Lower lobe of right lung (tissue), 2 donors: ENCODE measurements around the gene TARM1. TPM values are rescaled to one million over a fixed set of nuclear protein-coding genes. Genes with fewer than 3 reads are reported as not detected.
"Not testable (repeated sequence)": the region's sequence is repeated elsewhere in the genome, so short reads cannot be mapped to it uniquely, and the experiment has no call there.

ENCODE experiments used
- ATAC-seq, 2 donors: fragments of 200-7000 bp; cut with Tn5 transposase; one replicate each; pipeline ENCODE4 v1.9.1; 2020 to 2022; ENCODE audit warnings: mild to moderate bottlenecking in 2 of 2, moderate library complexity in 2 of 2
- DNase-seq: peaks from one replicate; pipeline ENCODE4 v3.0.0-alpha.2; 2020
- H3K27ac ChIP-seq: fragments of 200-600 bp; one replicate; pipeline ENCODE4 v1.8.0; 2022
- H3K27me3 ChIP-seq: fragments of 200-600 bp; one replicate; pipeline ENCODE4 v1.8.0; 2022; ENCODE audit warnings: low read depth
- H3K36me3 ChIP-seq: fragments of 200-600 bp; one replicate; pipeline ENCODE4 v1.8.0; 2022; ENCODE audit warnings: mild to moderate bottlenecking
- H3K4me1 ChIP-seq: fragments of 200-600 bp; one replicate; pipeline ENCODE4 v1.8.0; 2022
- H3K4me3 ChIP-seq: fragments of 200-600 bp; one replicate; pipeline ENCODE4 v1.8.0; 2022; ENCODE audit warnings: mild to moderate bottlenecking
- H3K9me3 ChIP-seq: fragments of 200-600 bp; one replicate; pipeline ENCODE4 v1.8.0; 2022
- CTCF ChIP-seq: fragments of 200-600 bp; IDR thresholded peaks from one replicate; pipeline ENCODE4 v1.8.0; 2022; ENCODE audit warnings: antibody characterized with exemption, mild to moderate bottlenecking
- intact Hi-C: fragments of 100-400 bp; cut with DNase I; formaldehyde crosslinking; loops from one replicate; pipeline ENCODE4 v1.11.0; 2022
- total RNA-seq: library from RNA; stranded (reverse); fragmentation: NEBNext Ultra II Directional; extraction: Animal tissue kit (Norgen Biotek cat#: 25700); gene quantifications from one replicate; pipeline ENCODE4 v1.2.1, GENCODE V29; 2021
- donor health status: DM: no; HTN: yes; CAD: no; lungs with severe emphysema.

The TARM1 gene
- total RNA-seq, 1 donor from 2014 or later, result not detected

DNA sequence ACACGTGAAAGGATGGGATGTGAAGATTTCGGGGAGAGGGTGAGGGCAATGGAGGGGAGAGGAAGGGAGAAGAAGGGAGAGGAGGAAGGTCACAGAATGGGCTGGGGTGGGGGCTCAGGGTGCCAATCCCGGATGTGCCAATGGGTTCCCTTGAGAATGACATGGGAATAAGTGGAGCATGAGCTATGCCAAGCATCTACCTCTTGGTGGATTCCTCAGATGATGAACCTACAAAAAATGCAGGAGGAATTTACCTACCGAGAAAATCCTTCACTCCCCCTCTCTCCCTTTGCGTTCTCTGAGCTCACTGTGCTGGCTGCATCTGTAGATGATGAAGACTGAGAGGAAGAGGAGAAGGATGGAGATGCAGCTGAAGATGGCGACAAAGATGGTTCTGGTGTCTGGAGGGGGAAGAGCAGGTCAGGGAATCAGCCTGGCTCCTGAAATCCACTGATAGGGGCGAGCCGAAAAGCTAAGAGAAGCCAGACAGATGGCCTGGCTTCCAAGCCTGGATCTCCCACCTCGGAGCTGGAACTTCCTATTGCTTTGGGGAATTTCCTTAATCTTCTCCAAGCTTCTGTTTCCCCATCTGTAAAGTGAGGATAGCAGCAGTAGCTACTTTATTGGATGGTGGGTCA is 39.1 kb downstream of the TARM1 start:
- no peak for DNase-seq
- H3K27me3 ChIP-seq, result peaks cover 20% of the 10 kb centered on the region
- no peak for ATAC-seq
- H3K4me1 ChIP-seq, result no peaks in the 10 kb centered on the region
- H3K9me3 ChIP-seq, result no peaks in the 10 kb centered on the region
- no peak for TF ChIP-seq CTCF
- intact Hi-C loops, result no loop called here
- no peaks in the 10 kb centered on the region for H3K36me3 ChIP-seq
- H3K4me3 ChIP-seq, result no peak overlapping the region
- H3K27ac ChIP-seq, result no peak overlapping the region

DNA sequence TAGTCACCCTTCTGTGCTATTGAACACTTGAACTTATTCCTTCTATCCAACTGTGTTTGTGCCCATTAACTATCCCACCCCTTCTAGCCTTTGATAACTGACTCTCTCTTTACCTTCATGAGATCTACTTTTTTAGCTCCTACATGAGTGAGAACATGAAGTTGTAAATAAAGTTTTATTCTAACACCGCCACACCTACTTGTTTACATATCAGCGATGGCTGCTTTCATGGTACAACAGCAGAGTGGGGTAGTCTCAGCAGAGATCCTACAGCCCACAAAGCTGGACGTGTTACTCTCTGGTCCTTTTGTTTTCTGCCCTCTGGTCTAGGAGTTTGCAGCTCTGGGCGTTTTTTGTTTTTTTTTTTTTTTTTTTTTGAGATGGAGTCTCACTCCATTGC is 41.2 kb downstream of the TARM1 start:
- Histone ChIP-seq H3K4me1 (no peaks in the 10 kb centered on the region), H3K4me3 (no peak overlapping the region), H3K36me3 (no peaks in the 10 kb centered on the region), H3K9me3 (no peaks in the 10 kb centered on the region), H3K27ac (no peak overlapping the region), H3K27me3 (peaks cover 7% of the 10 kb centered on the region)
- DNase-seq, result no peak
- ATAC-seq, result no peak
- intact Hi-C loops, result no loop called here
- TF ChIP-seq CTCF, result no peak

GRCh38 chr19:54036542-54036941 is 44.6 kb downstream of the TARM1 start:
- H3K4me3 ChIP-seq, H3K9me3 ChIP-seq, H3K4me1 ChIP-seq, DNase-seq, H3K27ac ChIP-seq, H3K27me3 ChIP-seq, H3K36me3 ChIP-seq, intact Hi-C loops, ATAC-seq: not testable (repeated sequence)

DNA sequence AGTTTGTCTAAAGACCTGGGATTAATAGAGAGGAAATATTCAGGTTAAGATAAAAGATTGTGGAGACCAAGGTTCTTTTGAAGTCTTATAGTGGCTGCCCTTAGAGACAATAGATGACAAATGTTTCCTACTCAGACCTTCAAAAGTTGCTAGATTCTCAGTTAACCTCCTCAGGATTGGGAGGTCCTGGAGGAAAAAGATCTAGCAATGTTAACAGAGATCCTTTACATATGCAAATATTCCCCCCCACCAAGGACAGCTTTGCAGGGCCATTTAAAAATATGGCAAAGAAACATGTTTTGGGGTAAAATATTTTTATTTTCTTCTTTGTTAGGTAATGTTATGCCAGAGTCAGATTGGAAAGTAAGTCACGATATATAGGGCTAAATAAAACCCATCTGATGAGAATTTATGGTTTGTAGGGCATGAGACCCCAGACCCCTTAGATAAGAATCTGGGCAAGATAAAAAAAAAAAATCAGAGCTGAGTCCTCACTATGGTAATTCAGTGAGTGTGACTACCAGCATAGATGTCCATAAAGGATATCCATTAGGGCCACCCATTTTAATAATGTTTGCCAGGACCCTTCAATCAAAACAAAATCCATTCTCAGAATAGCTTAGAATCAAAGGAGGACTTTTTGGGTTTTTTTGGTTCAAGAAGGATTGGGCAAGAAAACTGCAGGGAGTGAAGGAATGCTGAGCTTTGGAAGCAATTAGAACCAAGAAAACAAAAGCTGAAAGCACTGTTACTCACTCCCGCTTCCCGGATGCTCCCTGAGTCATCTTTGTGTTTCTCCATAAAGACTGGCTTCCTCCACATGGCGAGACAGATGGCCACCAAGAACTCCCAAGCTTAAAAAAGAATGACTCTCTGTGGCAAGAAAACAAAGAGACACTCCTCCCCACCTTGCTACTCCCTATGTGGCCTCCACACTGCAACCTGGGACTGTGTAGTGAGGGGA is 45.7 kb downstream of the TARM1 start:
- peaks cover under 1% of the 10 kb centered on the region for H3K27me3 ChIP-seq
- TF ChIP-seq CTCF, result no peak
- H3K36me3 ChIP-seq, result no peaks in the 10 kb centered on the region
- no peak overlapping the region for H3K27ac ChIP-seq
- no peaks in the 10 kb centered on the region for H3K9me3 ChIP-seq
- DNase-seq (no peak), ATAC-seq (no peak)
- no peaks in the 10 kb centered on the region for H3K4me1 ChIP-seq
- no peak overlapping the region for H3K4me3 ChIP-seq
- intact Hi-C loops, result no loop called here

DNA sequence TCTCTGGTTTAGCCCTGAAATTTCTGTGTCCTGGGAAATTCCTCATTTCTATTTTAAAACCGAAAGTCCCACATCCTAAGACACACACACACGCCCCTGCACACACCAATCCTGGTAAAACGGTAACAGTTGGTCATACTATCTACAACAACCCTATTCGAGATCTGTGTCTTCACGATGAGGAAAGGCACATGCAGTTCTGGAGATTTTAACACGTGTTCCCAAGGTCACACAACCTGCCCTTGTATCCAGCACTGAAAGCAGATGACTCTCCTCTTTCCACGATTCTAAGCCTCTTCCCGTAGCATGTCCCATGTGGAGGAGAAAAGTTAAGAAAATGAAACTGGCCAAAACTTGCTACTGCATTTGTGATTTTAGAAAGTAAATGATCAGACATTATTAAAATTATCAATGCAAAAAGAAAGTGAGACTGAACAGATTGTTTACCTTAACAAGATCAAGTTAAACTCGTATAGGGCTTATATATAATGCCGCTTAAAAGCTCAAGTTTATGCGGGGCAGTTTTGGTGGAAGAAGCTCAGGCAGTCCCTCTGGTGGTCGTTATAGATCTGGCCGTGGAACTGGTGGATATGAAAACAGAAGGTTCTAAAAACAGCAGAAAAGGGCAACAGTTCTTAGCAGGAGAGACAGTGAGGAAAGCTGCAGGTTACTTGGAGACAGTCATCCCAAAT is 50.1 kb downstream of the TARM1 start:
- no peak for ATAC-seq
- H3K9me3 ChIP-seq, result no peaks in the 10 kb centered on the region
- H3K27ac ChIP-seq, result no peak overlapping the region
- no peaks in the 10 kb centered on the region for H3K36me3 ChIP-seq
- H3K4me1 ChIP-seq, result no peaks in the 10 kb centered on the region
- peak overlapping the region; percentile 19 for H3K4me3 ChIP-seq
- intact Hi-C loops, result no loop called here
- peak; percentile 26 for TF ChIP-seq CTCF
- no peak for DNase-seq
- H3K27me3 ChIP-seq, result peaks cover 11% of the 10 kb centered on the region
